Medulla oblongata (tissue), 1 donor: ENCODE data around the gene LPP.

Experiments used
- DNase-seq: peaks from one replicate; pipeline ENCODE4 v3.0.0-alpha.2; 2015; ENCODE audit errors: extremely low spot score

Gene LPP

GRCh38 chr3:188672840-188673239, 518.9 kb downstream of the LPP start:
- no peak for DNase-seq

- no peak for DNase-seq
Observed at GRCh38 chr3:188673646-188674186, 519.8 kb downstream of the LPP start.

GRCh38 chr3:188674595-188674994, 520.6 kb downstream of the LPP start:
- DNase-seq, result no peak

GRCh38 chr3:188677344-188677743, 523.4 kb downstream of the LPP start:
- DNase-seq, result no peak

- no peak for DNase-seq
Observed at GRCh38 chr3:188680189-188680588, 526.2 kb downstream of the LPP start.

- DNase-seq, result no peak
Observed at GRCh38 chr3:188680605-188681004, 526.6 kb downstream of the LPP start.

GRCh38 chr3:188682316-188682715, 528.4 kb downstream of the LPP start:
- DNase-seq, result no peak

GRCh38 chr3:188683032-188683521, 529.1 kb downstream of the LPP start:
- peak; percentile 50 for DNase-seq

GRCh38 chr3:188684276-188684675, 530.3 kb downstream of the LPP start:
- DNase-seq, result no peak

GRCh38 chr3:188685789-188686188, 531.8 kb downstream of the LPP start:
- DNase-seq, result no peak

- no peak for DNase-seq
Observed at GRCh38 chr3:188686324-188686723, 532.4 kb downstream of the LPP start.

GRCh38 chr3:188687389-188687788, 533.4 kb downstream of the LPP start:
- no peak for DNase-seq

GRCh38 chr3:188689101-188689574, 535.2 kb downstream of the LPP start:
- no peak for DNase-seq

GRCh38 chr3:188690064-188690463, 536.1 kb downstream of the LPP start:
- no peak for DNase-seq

- DNase-seq, result no peak
Observed at GRCh38 chr3:188691004-188691403, 537.0 kb downstream of the LPP start.

GRCh38 chr3:188691665-188692064, 537.7 kb downstream of the LPP start:
- no peak for DNase-seq

- DNase-seq, result no peak
Observed at GRCh38 chr3:188692700-188693099, 538.7 kb downstream of the LPP start.

GRCh38 chr3:188693435-188693834, 539.5 kb downstream of the LPP start:
- no peak for DNase-seq

GRCh38 chr3:188695241-188695640, 541.3 kb downstream of the LPP start:
- DNase-seq, result no peak

GRCh38 chr3:188697127-188697526, 543.2 kb downstream of the LPP start:
- no peak for DNase-seq

- no peak for DNase-seq
Observed at GRCh38 chr3:188698436-188698835, 544.5 kb downstream of the LPP start.

GRCh38 chr3:188700501-188700900, 546.5 kb downstream of the LPP start:
- DNase-seq, result no peak

GRCh38 chr3:188700918-188701317, 547.0 kb downstream of the LPP start:
- DNase-seq, result no peak

GRCh38 chr3:188701485-188701969, 547.6 kb downstream of the LPP start:
- peak; percentile 57 for DNase-seq
